Stimulated activated CD4-positive, alpha-beta T cell treated with anti-CD3 and anti-CD28 coated beads, Interleukin-1b, Interleukin-23, amount 100 ng/mL, for 48 hours (primary cell): ENCODE data around the gene RRAS.
A peak's percentile ranks its signal among the peaks of the same experiment; 100 is the strongest.
"Not testable (repeated sequence)": the region's sequence is repeated elsewhere in the genome, so short reads cannot be mapped to it uniquely, and the experiment has no call there.

Experiments
- DNase-seq: peaks from one replicate; pipeline ENCODE4 v3.0.0-alpha.2; 2020

Gene RRAS

DNA sequence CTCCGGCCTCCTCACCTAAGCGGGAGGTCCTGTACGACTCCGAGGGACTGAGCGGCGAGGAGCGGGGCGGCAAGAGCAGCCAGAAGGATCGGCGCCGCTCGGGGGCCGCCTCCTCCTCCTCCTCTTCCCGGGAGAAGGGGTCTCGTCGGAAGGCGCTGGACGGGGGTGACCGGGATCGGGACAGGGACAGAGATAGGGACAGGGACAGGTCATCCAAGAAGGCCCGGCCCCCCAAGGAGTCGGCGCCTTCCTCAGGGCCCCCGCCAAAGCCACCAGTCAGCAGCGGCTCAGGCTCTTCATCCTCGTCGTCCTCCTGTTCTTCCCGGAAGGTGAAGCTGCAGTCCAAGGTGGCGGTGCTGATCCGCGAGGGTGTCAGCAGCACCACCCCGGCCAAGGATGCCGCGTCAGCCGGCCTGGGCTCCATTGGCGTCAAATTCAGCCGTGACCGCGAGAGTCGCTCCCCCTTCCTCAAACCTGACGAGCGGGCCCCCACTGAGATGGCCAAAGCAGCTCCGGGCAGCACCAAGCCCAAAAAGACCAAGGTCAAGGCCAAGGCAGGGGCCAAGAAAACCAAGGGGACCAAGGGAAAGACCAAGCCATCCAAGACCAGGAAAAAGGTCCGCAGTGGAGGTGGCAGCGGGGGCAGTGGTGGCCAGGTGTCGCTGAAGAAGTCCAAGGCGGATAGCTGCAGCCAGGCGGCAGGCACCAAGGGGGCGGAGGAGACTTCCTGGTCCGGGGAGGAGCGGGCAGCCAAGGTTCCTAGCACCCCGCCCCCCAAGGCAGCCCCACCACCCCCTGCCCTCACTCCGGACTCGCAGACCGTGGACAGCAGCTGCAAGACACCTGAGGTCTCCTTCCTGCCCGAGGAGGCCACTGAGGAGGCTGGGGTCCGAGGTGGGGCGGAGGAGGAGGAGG is 12.9 kb upstream of the RRAS start:
- DNase-seq = no peak

- DNase-seq = no peak
Measured at GRCh38 chr19:49651820-49652550, 12.0 kb upstream of the RRAS start.

GRCh38 chr19:49651029-49651819 is 11.3 kb upstream of the RRAS start:
- DNase-seq = no peak

GRCh38 chr19:49646586-49646985 is 6.6 kb upstream of the RRAS start:
- no peak for DNase-seq

GRCh38 chr19:49645995-49646394 is 6.1 kb upstream of the RRAS start:
- DNase-seq = no peak

GRCh38 chr19:49645592-49645991 is 5.6 kb upstream of the RRAS start:
- DNase-seq = no peak

GRCh38 chr19:49643466-49643865 is 3.5 kb upstream of the RRAS start:
- DNase-seq = peak; percentile 46

GRCh38 chr19:49642492-49643035 is 2.6 kb upstream of the RRAS start:
- no peak for DNase-seq

GRCh38 chr19:49641688-49642491 is 1.9 kb upstream of the RRAS start, which contains the start of gene SCAF1:
Gene SCAF1, plus strand, starts transcription at chr19:49642209. Its CDS starts 2,818 bp downstream, at chr19:49645027.
- DNase-seq = peak; percentile 100

- no peak for DNase-seq
Measured at GRCh38 chr19:49639401-49640112, 386 bp downstream of the RRAS start.

DNA sequence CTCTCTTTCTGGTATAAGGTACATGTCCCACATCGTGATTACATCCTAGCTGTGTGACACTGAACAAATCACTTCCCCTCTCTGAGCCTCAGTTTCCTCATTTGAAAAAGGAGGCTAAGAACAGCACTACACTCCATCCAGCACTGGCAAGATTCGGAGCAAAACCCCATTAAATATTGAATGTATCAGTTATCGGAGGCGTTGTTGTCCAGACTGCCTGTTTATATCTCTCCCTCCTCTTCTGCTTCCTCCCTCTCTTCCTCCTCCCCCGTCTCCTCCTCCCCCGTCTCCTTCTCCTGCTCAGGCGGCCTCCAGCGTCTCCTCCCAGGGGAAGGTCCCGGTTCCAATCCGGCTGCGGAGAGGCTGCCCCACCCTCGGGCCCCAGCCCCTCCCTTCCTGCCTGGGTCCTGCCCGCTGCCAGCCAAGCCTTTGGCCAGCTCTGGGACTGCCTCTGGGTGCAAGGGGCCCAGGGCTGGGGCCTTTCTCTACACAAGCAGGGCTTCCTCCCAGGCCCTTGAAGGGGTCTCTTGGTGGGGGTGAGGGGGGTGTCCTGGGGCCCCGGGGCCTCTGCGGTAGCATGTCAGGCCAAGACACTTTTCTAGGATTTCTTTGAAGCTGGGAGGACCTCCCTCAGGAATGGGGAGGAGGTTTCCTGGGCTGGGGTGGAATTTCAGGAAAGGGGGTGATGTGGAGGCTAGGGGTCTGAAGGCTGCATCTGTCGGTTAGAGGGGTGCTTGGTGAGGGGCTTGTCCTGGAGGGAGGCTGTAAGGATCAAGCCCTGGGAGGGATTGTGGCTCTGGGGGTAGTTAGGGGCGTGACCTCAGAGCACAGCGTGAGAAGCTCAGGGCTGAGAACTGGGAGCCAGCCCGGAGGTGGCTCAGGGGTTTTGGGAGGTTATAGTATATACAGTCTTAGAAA is 1.9 kb downstream of the RRAS start:
- no peak for DNase-seq

DNA sequence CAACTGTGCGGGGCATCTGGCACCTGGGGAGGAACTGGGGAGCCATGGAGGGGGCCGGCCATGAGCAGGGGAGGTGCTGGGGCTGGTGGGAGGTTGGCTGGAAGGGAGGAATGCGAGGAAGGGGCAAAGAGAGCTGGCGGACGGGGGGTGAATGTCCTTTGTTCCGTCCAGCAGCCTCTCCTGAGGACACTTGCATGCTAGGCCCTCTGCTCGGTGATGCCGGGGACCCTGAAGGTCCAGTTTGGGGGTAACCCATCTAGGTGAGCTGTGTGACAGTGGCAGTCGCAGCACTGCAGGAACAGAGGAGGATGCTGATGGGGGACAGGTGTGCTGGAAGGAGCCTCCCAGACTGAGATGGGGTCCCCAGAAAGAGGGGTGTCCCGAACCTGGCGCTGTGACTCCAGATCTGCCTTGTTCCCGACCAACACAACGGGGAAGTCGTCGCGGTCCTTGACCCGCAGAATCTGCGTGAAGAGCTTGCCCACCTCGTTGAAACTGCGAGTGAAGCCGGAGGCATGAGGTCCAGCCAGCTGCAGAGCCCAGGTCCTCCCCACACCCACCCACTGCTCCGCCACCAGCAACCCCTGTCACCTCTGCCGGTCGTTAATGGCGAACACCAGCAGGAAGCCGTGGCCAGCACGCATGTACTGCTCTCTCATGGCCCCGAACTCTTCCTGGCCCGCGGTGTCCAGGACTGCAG is 3.6 kb downstream of the RRAS start:
- DNase-seq = no peak

GRCh38 chr19:49635530-49636232 is 4.3 kb downstream of the RRAS start:
- DNase-seq = no peak

DNA sequence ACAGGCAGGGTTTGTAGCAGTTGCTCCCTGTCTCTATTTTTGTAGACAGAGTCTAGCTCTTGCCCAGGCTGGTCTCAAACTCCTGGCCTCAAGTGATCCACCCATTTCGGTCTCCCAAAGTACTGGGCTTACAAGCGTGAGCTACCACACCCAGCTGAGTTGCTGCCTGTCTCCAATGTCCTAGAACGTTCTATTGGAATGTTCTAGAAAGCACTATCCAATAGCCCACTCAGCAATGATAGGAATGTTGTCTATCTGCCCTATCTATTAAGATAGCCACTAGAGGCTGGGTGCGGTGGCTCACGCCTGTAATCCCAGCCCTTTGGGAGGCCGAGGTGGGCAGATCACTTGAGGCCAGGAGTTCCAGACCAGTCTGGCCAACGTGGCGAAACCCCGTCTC is 6.7 kb downstream of the RRAS start:
- DNase-seq = not testable (repeated sequence)

DNA sequence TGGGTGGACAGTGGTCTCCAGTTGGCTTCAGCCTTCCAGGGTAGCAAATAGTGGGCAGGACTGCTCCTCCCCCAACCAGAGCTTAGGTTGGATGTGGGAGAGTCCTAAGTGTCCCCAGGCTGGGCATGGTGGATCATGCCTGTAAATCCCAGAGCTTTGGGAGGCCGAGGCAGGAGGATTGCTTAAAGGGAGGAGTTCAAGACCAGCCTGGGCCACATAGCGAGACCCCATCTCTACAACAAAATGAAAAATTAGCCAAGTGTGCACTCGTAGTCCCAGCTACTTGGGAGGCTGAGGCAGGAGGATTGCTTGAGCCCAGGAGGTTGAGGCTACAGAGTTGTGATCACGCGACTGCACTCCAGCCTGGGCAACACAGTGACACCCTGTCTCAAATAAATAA is 7.4 kb downstream of the RRAS start:
- no peak for DNase-seq

DNA sequence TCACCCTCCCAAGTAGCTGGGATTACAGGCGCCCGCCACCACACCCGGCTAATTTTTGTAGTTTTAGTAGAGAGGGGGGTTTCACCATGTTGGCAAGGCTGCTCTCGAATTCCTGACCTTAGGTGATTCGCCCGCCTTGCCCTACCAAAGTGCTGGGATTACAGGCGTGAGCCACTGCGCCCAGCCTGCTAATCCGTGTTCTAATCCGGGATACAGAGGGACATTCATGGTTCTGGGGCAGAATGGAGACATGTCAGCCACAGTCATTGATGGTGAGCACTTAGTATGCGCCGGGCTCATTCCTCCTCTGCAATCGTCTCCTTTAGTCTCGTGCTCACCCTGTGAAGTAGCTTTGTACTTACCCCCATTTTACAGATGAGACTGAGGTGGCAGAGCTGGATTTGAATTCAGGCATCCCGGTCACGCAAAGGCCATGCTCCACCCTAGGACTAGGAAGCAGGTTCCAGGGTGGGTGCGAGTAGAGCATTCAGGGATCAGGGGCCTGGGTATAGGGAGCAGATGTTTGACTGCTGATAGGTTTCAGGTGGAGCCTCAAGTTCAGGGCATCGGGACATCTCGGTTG is 8.2 kb downstream of the RRAS start:
- no peak for DNase-seq

DNA sequence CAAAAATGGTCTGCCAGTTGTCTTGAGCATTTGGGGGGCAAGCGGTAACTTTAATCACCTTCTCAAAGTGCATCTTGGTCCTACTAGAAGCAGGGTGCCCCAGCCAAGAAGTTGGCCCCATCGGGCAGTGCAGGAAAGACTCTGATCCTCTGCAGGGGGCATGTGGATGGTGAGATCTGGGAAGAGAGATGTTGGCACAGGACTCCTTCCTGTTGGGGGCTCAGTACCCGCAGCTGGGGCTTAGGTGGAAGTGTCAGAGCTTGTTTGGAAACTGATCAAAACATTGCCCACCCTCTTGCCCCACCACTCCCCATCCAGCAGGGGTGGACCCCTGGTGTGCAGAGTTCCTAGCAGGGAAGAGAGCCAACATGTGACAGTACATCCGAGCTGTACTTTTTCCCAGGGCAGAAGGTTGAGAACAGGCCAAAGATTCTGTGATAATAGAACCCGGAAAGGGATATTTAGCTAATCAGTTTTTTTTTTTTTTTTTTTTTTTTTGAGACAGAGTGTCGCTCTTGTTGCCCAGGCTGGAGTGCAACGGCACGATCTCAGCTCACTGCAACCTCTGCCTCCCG is 8.8 kb downstream of the RRAS start:
- DNase-seq = no peak

GRCh38 chr19:49629659-49630058 is 10.3 kb downstream of the RRAS start:
- no peak for DNase-seq
